Lower leg skin (tissue), 3 donors: ENCODE data around the gene TMEM170B.

Experiments used
- POLR2A ChIP-seq, 2 donors: fragments of 450-650 bp; IDR thresholded peaks; one replicate each; pipeline ENCODE4 v1.6.1; 2016 to 2017; ENCODE audit warnings: antibody characterized with exemption in 2 of 2, mild to moderate bottlenecking in 1 of 2, moderate library complexity in 1 of 2
- TF ChIP-seq, protein P1 (sequence below), 3 donors: fragments of 450-650 bp; IDR thresholded peaks; one replicate each; pipeline ENCODE4 v1.5.1; 2016; ENCODE audit warnings: antibody characterized with exemption in 3 of 3, mild to moderate bottlenecking in 3 of 3, moderate library complexity in 2 of 3

DNA sequence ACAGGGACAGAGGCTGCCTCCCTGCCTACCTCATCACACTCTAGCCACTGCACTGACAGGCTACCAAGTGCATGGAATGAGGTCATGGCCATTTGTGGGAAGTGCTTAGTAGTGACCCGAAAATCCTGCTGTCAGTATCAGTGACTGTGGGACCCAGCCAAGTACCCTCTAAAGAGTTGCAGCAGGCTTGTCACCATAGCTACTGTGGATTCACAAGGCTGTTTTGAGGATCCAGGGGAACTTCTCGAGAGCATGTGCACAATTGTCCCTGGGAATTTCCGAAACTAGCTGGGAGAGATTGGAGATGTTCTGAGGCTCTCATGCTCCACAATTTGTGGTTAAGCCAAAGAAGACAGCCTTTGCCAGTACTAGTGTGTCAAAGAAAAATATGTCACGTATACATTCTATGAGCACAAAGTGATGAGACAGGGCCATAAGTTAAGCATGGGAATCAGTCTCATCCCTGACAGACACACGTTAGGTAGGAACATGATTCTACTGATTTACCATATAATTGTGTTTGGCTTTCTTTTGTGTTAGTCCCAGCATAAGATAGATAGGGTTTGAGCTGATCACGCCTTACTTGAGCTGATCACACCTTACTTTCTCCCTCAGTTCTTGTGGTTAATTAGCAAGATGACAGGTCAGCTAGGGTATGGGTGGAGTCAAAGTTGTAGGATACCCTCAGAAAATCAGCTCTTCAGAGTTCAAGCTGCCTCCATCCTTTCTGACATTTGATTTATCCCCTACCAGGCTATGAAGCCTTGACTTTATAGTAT, 42.6 kb upstream of the TMEM170B start:
- TF ChIP-seq, protein P1, sequence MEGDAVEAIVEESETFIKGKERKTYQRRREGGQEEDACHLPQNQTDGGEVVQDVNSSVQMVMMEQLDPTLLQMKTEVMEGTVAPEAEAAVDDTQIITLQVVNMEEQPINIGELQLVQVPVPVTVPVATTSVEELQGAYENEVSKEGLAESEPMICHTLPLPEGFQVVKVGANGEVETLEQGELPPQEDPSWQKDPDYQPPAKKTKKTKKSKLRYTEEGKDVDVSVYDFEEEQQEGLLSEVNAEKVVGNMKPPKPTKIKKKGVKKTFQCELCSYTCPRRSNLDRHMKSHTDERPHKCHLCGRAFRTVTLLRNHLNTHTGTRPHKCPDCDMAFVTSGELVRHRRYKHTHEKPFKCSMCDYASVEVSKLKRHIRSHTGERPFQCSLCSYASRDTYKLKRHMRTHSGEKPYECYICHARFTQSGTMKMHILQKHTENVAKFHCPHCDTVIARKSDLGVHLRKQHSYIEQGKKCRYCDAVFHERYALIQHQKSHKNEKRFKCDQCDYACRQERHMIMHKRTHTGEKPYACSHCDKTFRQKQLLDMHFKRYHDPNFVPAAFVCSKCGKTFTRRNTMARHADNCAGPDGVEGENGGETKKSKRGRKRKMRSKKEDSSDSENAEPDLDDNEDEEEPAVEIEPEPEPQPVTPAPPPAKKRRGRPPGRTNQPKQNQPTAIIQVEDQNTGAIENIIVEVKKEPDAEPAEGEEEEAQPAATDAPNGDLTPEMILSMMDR (IDR thresholded peaks at IDR 0.05), result no peak
- TF ChIP-seq POLR2A (IDR thresholded peaks at IDR 0.05), result no peak
